Esophagus squamous epithelium (tissue), 4 donors: ENCODE data around the gene C1RL.

Source experiments
- CTCF ChIP-seq, 6 experiments: fragments of 450-650 bp in 4 of 6; fragments of 200-600 bp in 2 of 6; sonication (generic) in 2 of 6; IDR thresholded peaks; one replicate each; pipeline ENCODE4 v1.5.1; 2016 to 2019; ENCODE audit warnings: antibody characterized with exemption in 6 of 6, mild to moderate bottlenecking in 4 of 6, moderate library complexity in 4 of 6
- POLR2A ChIP-seq, 4 donors: fragments of 450-650 bp; IDR thresholded peaks; one replicate each; pipeline ENCODE4 v1.6.1; 2017; ENCODE audit warnings: antibody characterized with exemption in 4 of 4, mild to moderate bottlenecking in 4 of 4, moderate library complexity in 3 of 4

DNA sequence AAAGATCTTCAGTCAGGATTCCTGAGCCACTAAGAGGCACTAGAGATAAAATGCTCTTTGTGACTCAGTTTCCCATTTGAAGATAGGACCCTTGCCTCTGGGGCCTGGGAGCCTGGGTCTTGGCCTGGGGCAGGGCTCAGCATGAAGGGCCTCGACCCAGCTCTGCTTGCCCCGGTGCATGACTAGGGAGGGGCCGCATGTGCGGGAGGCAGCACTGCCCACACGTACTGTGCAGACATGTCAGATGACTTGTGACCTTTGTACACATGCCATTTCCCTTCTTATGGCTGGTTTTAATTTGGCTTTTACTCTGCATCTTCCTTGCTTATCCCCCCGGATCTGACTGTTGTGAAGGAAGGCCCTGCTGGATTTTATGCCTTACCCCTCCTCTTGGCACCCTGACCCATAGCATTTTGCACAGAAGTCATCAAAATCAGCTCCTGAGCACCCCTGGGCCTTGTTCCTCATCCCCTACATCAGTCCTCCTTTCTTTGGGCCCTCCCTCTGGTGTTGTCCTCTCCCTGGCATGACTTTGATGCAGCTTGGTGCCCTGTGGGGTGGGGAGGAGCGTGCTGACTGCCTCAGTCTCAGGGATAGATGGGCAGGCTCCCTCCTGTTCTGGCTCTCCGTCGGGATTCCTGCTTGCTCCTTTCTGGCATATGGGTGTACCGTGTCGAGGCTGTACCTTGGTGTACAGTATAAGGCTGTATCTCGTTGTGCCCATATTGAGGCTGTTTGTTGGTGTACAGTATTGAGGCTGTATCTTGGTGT lies 25.6 kb upstream of the C1RL start:
- no peak for TF ChIP-seq CTCF (IDR thresholded peaks at IDR 0.05)
- no peak for TF ChIP-seq POLR2A (IDR thresholded peaks at IDR 0.05)
